DMS53 (cell line): ENCODE measurements around the gene OXGR1.
A peak's percentile ranks its signal among the peaks of the same experiment; 100 is the strongest.

ENCODE experiments used
- DNase-seq: peaks from one replicate; lab custom pipeline; 2025; lab: John Stamatoyannopoulos, UW

OXGR1 gene

GRCh38 chr13:96963786-96964475 lies 30.3 kb downstream of the OXGR1 start:
- peak; percentile 32 for DNase-seq

- DNase-seq = no peak
Measured at GRCh38 chr13:96960379-96960778, 33.9 kb downstream of the OXGR1 start.

- peak; percentile 58 for DNase-seq
Measured at GRCh38 chr13:96958286-96958891, 35.9 kb downstream of the OXGR1 start.

- DNase-seq = no peak
Measured at GRCh38 chr13:96952595-96952994, 41.7 kb downstream of the OXGR1 start.

GRCh38 chr13:96948127-96948526 lies 46.1 kb downstream of the OXGR1 start:
- DNase-seq = no peak

GRCh38 chr13:96947343-96947910 lies 46.8 kb downstream of the OXGR1 start:
- DNase-seq = no peak

DNA sequence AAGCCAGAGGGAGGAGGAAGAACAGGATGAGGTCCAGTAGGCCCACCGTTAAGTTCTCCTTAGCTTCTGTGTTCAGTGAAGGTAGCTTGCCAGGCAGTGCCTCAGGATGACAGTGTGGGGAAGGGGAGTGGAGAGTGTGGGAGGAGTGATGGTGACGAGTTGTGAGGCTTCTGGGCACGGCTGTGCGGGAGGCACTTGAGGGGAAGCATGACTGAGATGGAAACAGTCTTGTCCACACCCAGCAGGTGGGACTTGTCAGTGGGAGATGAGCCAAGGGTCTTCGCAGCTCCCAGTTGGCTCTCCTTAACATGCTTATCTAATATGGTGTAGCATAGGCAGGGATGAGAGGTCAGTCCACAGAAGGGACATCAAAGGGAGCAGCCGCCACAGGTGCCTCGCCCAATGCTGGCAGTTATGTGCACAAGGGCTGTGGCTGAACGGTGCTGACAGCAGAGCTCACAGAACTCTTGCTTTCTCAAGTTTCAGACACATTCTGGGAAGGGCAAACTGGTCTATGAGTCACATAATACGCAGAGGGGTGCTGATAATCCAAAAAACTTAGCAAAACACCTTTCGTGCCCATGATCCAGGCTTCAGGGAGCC lies 47.5 kb downstream of the OXGR1 start:
- no peak for DNase-seq

DNA sequence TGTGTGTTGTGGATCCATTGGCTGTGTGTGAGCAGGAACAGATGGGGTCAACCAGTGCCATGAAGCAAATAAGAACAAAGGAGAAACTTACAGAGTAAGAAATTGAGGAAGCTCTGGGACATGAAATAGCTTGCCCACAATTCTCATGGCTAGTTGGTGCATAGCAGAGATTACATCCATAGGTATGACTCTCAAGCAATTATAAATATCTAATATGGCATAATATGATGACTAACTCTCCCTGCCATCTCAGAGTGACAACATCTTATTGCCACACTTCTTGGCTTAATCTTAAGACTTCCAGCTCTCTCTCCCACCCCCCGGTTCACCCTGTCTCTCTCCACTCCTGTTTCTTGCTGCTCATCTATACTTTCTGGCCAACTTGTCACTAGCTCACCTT lies 53.3 kb downstream of the OXGR1 start:
- DNase-seq = no peak

GRCh38 chr13:96935901-96936300 lies 58.4 kb downstream of the OXGR1 start:
- no peak for DNase-seq
